Keratinocyte (primary cell): ENCODE data around the gene KCTD14.
"Not testable (repeated sequence)": the region's sequence is repeated elsewhere in the genome, so short reads cannot be mapped to it uniquely, and the experiment has no call there.

Source experiments
- EZH2 ChIP-seq: IDR thresholded peaks from one replicate; pipeline ENCODE4 v1.6.1; 2012; ENCODE audit warnings: inconsistent platforms, mild to moderate bottlenecking, low read length, moderate library complexity
- TF ChIP-seq, protein P1 (sequence below), 3 experiments: IDR thresholded peaks in 1 of 3; conservative IDR thresholded peaks in 1 of 3; optimal IDR thresholded peaks in 1 of 3; 2 replicates in 2 of 3; 3 replicates in 1 of 3; pipeline versions ENCODE3 to v1.5.1; 2011; ENCODE audit warnings: low read length in 3 of 3, mild to moderate bottlenecking in 3 of 3, moderate library complexity in 2 of 3, control low read depth in 1 of 3, inconsistent platforms in 1 of 3; ENCODE audit not compliant: insufficient read depth in 2 of 3; ENCODE audit errors: extremely low read depth in 1 of 3

DNA sequence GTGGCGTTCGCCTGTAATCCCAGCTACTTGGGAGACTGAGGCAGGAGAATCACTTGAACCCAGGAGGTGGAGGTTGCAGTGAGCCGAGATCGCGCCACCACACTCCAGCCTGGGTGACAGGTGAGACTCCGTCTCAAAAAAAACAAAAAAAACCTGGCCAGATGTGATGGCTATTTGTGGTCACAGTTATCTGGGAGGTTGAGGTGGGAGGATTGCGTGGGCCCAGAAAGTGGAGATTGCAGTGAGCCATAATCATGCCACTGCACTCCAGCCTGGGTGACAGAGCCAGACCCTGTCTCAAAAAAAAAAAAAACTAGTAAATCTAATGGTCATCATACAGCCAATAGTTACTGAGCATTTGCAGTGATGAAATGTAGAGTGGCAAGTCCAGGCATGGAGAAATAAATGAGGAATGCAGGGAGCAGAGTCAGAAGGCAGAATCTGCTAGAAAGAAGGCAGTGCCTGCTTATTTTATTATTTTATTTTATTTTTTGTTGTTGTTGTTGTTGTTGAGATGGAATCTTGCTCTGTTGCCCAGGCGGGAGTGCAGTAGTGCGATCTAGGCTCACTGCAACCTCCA, 36.8 kb upstream of the KCTD14 start:
- TF ChIP-seq, protein P1, sequence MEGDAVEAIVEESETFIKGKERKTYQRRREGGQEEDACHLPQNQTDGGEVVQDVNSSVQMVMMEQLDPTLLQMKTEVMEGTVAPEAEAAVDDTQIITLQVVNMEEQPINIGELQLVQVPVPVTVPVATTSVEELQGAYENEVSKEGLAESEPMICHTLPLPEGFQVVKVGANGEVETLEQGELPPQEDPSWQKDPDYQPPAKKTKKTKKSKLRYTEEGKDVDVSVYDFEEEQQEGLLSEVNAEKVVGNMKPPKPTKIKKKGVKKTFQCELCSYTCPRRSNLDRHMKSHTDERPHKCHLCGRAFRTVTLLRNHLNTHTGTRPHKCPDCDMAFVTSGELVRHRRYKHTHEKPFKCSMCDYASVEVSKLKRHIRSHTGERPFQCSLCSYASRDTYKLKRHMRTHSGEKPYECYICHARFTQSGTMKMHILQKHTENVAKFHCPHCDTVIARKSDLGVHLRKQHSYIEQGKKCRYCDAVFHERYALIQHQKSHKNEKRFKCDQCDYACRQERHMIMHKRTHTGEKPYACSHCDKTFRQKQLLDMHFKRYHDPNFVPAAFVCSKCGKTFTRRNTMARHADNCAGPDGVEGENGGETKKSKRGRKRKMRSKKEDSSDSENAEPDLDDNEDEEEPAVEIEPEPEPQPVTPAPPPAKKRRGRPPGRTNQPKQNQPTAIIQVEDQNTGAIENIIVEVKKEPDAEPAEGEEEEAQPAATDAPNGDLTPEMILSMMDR (optimal IDR thresholded peaks at IDR 0.05 in 1 of 3, IDR thresholded peaks at IDR 0.05 in 1 of 3, conservative IDR thresholded peaks at IDR 0.05 in 1 of 3; ENCODE audit: extremely low read depth in 1 of 3, insufficient read depth in 2 of 3, low read length in 3 of 3): not testable (repeated sequence)
- TF ChIP-seq EZH2: not testable (repeated sequence)
